SK-N-SH treated with all-trans-retinoic acid at 6 μM for 48 hours (cell line): ENCODE results near the gene SCGB3A1.

Source experiments
- ARNTL ChIP-seq: fragments of 450-650 bp; formaldehyde crosslinking; IDR thresholded peaks from 2 replicates; pipeline ENCODE4 v1.5.0; 2020; ENCODE audit warnings: low read depth, mild to moderate bottlenecking, moderate library complexity, borderline replicate concordance
- BACH2 ChIP-seq: fragments of 250-450 bp; sonication (Bioruptor Pico); IDR thresholded peaks from 2 replicates; pipeline ENCODE4 v1.9.0; 2021; ENCODE audit warnings: mild to moderate bottlenecking, borderline replicate concordance
- ESRRG ChIP-seq: fragments of 250-450 bp; sonication (Bioruptor Pico); IDR thresholded peaks from 2 replicates; pipeline ENCODE4 v1.6.1; 2021; ENCODE audit warnings: mild to moderate bottlenecking
- RARB ChIP-seq: fragments of 250-450 bp; sonication (Bioruptor Pico); IDR thresholded peaks from 2 replicates; pipeline ENCODE4 v1.8.0; 2021; ENCODE audit warnings: mild to moderate bottlenecking, moderate library complexity
- TCF4 ChIP-seq: fragments of 250-450 bp; sonication (Bioruptor Pico); IDR thresholded peaks from 2 replicates; pipeline ENCODE4 v1.8.0; 2021; ENCODE audit warnings: mild to moderate bottlenecking, moderate library complexity, borderline replicate concordance
- ZC3H10 ChIP-seq: fragments of 250-450 bp; sonication (Bioruptor Pico); IDR thresholded peaks from 2 replicates; pipeline ENCODE4 v1.5.1; 2021; ENCODE audit warnings: mild to moderate bottlenecking, moderate library complexity
- ZFP3 ChIP-seq: fragments of 250-450 bp; sonication (Bioruptor Pico); IDR thresholded peaks from 2 replicates; pipeline ENCODE4 v1.5.0; 2020; ENCODE audit warnings: mild to moderate bottlenecking, moderate library complexity
- ZNF8 ChIP-seq: fragments of 450-650 bp; formaldehyde crosslinking; IDR thresholded peaks from 2 replicates; pipeline ENCODE4 v1.5.0; 2020; ENCODE audit warnings: mild to moderate bottlenecking, moderate library complexity

- TF ChIP-seq ARNTL = no peak
- no peak for TF ChIP-seq TCF4 (CRISPR knock-in tag)
- TF ChIP-seq ESRRG = no peak
- no peak for TF ChIP-seq RARB (CRISPR knock-in tag)
- TF ChIP-seq ZFP3 (CRISPR knock-in tag) = no peak
- no peak for TF ChIP-seq BACH2 (CRISPR knock-in tag)
- TF ChIP-seq ZC3H10 (CRISPR knock-in tag) = no peak
- no peak for TF ChIP-seq ZNF8 (CRISPR knock-in tag)
These were observed 42.2 kb upstream of the SCGB3A1 start for GRCh38 chr5:180633283-180634177.
